GM21515 (cell line): Measurements from ENCODE around the gene CCDC92.
"Not testable (repeated sequence)": the region's sequence is repeated elsewhere in the genome, so short reads cannot be mapped to it uniquely, and the experiment has no call there.

Experiments used
- ATAC-seq: cut with Tn5 transposase; IDR thresholded peaks from one replicate; pipeline ENCODE4 v1.9.1; 2021; ENCODE audit not compliant: unreplicated experiment

CCDC92 gene

DNA sequence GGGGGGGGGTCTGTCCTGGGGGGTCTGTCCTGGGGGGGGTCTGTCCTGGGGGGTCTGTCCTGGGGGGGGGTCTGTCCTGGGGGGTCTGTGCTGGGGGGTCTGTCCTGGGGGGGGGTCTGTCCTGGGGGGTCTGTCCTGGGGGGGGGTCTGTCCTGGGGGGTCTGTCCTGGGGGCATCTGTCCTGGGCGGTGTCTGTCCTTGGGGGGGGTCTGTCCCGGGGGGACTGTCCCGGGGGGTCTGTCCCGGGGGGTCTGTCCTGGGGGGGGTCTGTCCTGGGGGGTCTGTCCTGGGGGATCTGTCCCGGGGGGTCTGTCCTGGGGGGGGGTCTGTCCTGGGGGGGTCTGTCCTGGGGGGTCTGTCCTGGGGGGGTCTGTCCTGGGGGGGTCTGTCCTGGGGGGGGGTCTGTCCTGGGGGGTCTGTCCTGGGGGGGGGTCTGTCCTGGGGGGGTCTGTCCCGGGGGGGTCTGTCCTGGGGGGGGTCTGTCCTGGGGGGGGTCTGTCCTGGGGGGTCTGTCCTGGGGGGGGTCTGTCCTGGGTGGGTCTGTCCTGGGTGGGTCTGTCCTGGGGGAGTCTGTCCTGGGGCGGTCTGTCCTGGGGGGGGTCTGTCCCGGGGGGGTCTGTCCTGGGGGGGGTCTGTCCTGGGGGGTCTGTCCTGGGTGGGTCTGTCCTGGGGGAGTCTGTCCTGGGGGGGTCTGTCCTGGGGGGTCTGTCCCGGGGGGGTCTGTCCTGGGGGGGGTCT lies 60.8 kb downstream of the CCDC92 start:
- not testable (repeated sequence) for ATAC-seq

GRCh38 chr12:123910761-123911193 lies 61.9 kb downstream of the CCDC92 start:
- ATAC-seq = no peak

- ATAC-seq = no peak
These were observed 62.6 kb downstream of the CCDC92 start for GRCh38 chr12:123910057-123910456.

DNA sequence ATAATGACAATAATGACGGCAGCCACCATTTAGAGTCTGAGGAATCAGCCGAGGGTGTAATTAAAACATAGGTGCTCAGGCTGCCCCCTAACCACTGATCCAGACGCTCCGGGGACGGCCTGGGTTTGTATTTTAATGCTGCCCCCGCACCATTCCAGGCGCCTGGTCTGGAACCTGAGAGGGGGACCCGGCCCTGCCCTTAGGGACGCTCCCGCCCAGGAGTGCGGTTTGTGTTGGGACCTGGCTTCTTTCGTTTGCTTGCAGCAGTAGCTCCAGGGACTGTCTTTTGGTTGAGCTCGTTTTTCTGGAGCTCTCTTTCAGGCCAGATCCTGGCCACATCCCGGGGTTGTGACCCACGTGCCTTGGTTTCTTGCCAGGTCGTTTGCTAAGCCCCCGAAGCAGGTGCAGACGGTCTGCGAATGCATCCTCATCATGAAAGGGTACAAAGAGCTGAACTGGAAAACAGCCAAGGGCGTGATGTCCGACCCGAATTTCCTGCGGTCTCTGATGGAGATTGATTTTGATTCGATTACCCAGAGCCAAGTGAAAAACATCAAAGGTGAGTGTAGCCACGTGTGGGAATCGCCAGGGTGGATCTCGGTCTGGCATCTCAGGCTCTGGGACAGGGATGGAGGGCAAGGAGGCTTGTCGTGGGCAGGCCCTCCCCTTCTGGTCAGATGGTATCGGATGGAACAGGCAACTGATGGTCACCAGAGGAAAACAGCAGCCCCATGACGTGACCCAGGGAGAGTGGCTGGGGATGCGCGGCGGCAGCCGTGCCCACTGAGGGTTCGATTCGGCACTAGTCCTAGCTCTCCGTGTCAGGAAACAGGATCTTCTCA lies 63.5 kb downstream of the CCDC92 start:
- no peak for ATAC-seq

DNA sequence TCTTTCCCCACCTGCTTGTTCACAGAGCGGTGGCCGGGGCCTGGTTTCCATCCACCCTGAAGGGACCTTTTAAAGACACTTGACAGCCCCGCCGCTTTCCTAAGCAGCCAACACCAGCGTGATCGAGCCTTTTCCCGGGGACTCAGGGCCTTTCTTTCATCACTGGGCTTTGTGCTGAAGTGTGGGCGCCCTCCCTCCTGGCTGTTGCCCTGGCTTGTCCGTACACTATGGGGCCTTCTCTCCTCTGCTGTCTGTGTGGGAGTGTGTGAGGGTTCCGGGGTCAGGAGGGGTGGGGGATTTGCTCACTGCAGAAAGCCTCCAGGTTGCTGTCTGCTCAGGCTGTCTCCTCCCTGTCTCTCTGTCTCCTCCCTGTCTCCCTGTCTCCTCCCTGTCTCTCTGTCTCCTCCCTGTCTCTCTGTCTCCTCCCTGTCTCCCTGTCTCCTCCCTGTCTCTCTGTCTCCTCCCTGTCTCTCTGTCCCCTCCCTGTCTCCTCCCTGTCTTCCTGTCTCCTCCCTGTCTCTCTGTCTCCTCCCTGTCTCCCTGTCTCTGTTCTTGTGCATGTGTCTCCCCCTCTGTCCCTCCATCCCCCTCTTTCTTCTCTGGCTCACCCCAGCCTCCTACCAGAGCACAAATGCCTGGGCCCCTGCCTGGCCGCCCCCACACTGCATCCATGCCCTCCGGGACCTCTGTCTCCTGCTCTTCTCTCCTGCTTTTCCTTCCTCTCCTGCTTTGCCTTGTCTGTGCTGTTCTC lies 64.7 kb downstream of the CCDC92 start:
- ATAC-seq = no peak

DNA sequence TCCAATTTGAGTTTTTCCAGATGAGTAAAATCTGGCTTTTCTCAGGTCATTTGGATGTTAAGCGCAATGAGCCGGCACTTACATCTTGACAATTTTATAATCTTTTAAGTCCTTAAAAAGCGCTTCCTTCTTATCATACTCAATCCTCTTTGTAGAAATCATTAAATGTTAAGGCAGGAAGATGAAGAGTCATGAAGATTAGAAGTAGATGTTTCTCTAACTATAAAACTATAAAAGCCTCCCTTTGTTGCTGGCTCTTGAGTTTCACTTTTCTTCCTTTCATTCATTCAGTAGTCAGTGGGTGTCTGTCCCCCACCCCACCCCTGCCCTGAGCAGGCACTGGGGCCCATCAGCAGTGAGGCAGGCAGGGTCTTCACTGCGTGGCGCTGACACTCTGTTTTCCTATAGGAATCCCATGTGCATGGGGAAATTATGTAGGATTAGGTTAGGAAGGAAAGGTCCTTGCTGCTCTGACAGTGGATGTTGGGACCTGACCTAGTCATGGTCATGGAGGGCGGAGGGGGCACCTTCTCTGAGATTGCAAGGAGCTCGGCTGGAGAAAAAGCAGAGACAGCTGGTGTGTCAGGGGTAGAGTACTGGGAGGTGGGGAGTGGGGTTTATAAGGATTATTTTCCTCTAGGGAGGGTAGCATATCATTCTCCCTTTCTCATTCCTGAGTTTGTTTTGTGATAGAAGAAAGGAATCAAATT lies 65.8 kb downstream of the CCDC92 start:
- no peak for ATAC-seq

GRCh38 chr12:123905319-123905925 lies 67.2 kb downstream of the CCDC92 start:
- ATAC-seq = no peak

- no peak for ATAC-seq
These were observed 69.1 kb downstream of the CCDC92 start for GRCh38 chr12:123903301-123904065.

GRCh38 chr12:123902821-123903220 lies 69.8 kb downstream of the CCDC92 start:
- ATAC-seq = no peak

DNA sequence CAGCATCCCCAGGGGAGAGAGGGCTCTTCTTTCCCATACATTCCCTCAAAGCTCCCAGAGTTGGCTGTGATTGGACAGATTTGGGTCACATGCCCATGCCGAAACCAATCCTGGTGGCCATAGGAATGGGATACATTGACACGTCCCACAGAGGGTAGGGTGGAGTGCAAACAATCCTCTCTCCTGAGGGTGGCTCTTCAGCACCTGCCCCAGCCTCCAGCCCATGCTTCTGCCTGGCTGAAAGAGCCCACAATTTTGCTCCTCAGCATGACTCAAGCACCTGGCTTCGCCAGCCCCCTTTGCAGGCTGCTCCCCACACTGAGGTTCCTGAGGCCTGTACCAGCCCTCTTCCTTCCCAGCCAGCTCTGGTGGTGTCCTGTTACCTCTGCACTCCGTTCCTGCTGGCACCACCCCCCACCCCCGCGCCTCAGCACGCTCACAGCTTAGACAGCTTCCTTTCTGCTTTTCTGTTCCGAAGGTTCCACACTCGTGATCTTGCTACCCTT lies 71.7 kb downstream of the CCDC92 start:
- ATAC-seq = no peak

GRCh38 chr12:123899368-123899767 lies 73.3 kb downstream of the CCDC92 start:
- ATAC-seq = no peak

- no peak for ATAC-seq
These were observed 74.0 kb downstream of the CCDC92 start for GRCh38 chr12:123898673-123899072.

- ATAC-seq = no peak
These were observed 75.4 kb downstream of the CCDC92 start for GRCh38 chr12:123897221-123897620.

- no peak for ATAC-seq
These were observed 75.9 kb downstream of the CCDC92 start for GRCh38 chr12:123896767-123897166.

- no peak for ATAC-seq
These were observed 77.2 kb downstream of the CCDC92 start for GRCh38 chr12:123895451-123895850.

DNA sequence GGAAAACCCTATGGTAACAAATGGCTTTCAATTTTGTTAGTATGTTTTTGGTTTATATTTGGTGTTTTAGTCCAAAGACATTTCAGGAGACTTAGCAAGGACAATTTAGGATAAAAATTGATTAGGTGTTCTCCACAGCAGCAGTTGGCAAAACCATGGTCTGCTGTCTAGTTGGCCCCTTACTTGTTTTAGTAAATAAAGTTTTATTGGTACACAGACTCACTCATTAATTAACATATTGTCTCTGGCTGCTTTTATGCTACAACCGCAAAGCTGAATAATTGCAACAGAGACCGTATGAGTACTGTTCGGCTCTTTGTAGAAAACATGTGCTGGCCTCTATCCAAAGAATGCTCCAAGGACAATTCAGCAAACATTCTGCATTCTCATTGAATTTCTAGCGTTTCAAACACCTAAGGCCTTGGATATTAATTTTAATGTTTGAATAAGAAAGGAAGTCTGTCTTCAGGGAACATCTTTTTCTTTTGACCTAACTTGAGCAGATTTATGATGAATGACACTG lies 77.7 kb downstream of the CCDC92 start:
- no peak for ATAC-seq

GRCh38 chr12:123893276-123893675 lies 79.4 kb downstream of the CCDC92 start:
- no peak for ATAC-seq

- no peak for ATAC-seq
These were observed 79.8 kb downstream of the CCDC92 start for GRCh38 chr12:123892853-123893252.

DNA sequence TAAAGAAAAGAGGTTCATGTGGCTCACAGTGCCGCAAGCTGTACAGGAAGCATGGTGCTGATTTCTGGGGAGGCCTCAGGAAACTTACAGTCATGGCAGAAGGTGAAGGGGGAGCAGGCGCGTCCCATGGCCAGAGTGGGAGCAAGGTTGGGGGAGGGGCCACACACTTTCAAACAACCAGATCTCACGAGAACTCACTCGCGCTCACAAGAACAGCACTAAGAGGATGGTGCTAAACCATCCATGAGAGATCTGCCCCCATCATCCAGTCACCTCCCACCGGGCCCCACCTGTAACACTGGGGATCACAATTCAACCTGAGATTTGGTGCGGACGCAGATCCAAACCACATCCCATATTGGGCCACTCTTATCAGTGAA lies 80.5 kb downstream of the CCDC92 start:
- ATAC-seq = no peak
